Calu3 (cell line): ENCODE results near the gene TSC22D3. TPM values are rescaled to one million over a fixed set of nuclear protein-coding genes. Genes with fewer than 3 reads are reported as not detected.

Source experiments
- BruUV-seq: library from RNA; stranded (reverse); fragments of 400-500 nt; replicated peaks from 2 replicates; lab custom pipeline; 2021; lab: Mats Ljungman, UMichigan
- CTCF ChIA-PET: fragments of 300-600 bp; sonication (Branson Sonifier 250); formaldehyde crosslinking; loops from one replicate; lab custom pipeline; 2022; ENCODE audit warnings: antibody characterized with exemption; lab: Charles Lee
- DNase-seq: peaks from one replicate; pipeline ENCODE4 v3.0.0; 2022
- H3K27ac Mint-ChIP-seq: one replicate; pipeline ENCODE4 v1.8.0; 2022; ENCODE audit warnings: mixed read lengths; ENCODE audit not compliant: unreplicated experiment
- H3K27me3 Mint-ChIP-seq: one replicate; pipeline ENCODE4 v1.8.0; 2022; ENCODE audit warnings: mixed read lengths; ENCODE audit not compliant: unreplicated experiment
- H3K36me3 Mint-ChIP-seq: one replicate; pipeline ENCODE4 v1.8.0; 2022; ENCODE audit warnings: mild to moderate bottlenecking, moderate library complexity, mixed read lengths; ENCODE audit not compliant: insufficient read depth, unreplicated experiment
- H3K4me1 Mint-ChIP-seq: one replicate; pipeline ENCODE4 v1.8.0; 2022; ENCODE audit warnings: mild to moderate bottlenecking, low read depth, mixed read lengths; ENCODE audit not compliant: unreplicated experiment
- H3K4me3 Mint-ChIP-seq: one replicate; pipeline ENCODE4 v1.8.0; 2022; ENCODE audit warnings: mild to moderate bottlenecking, low read depth, moderate library complexity, mixed read lengths; ENCODE audit not compliant: unreplicated experiment
- H3K9me3 Mint-ChIP-seq: one replicate; pipeline ENCODE4 v1.8.0; 2022; ENCODE audit warnings: low read depth, mixed read lengths; ENCODE audit not compliant: unreplicated experiment
- CTCF ChIP-seq: fragments of 200-600 bp; IDR thresholded peaks from one replicate; pipeline ENCODE4 v1.8.0; 2022; ENCODE audit warnings: antibody characterized with exemption; ENCODE audit not compliant: unreplicated experiment
- intact Hi-C: fragments of 100-400 bp; cut with micrococcal nuclease; formaldehyde crosslinking; loops from one replicate; pipeline ENCODE4 v1.10.0; 2022; ENCODE audit not compliant: unreplicated experiment
- total RNA-seq: library from RNA; stranded (reverse); gene quantifications from 2 replicates; pipeline ENCODE4 v1.2.3, GENCODE V29; 2022

The TSC22D3 gene
- total RNA-seq, 1 experiment from 2014 or later = 48.3 TPM

GRCh38 chrX:107677501-107677901 lies 98.1 kb downstream of the TSC22D3 start:
- DNase-seq = no peak
- Mint-ChIP-seq H3K36me3 (peaks cover 30% of the 10 kb centered on the region), H3K4me1 (peaks cover 36% of the 10 kb centered on the region), H3K27me3 (no peaks in the 10 kb centered on the region), H3K4me3 (peak overlapping the region; percentile 92), H3K27ac (peak overlapping the region; percentile 92), H3K9me3 (no peaks in the 10 kb centered on the region)
- CTCF ChIA-PET = interaction anchor here (0.9 kb wide), 1 partner anchor 100 kb away, joined by 3 read pairs; the partner anchor contains the start of gene NCBP2L
- no peak for TF ChIP-seq CTCF
- BruUV-seq = no TSS peak
- intact Hi-C loops = loop anchor here (2.0 to 5.0 kb wide), 2 partner anchors 33 to 55 kb away; no protein-coding TSS in a partner anchor

- intact Hi-C loops = loop anchor here (2.0 to 5.0 kb wide), 2 partner anchors 34 to 56 kb away; no protein-coding TSS in a partner anchor
- Mint-ChIP-seq H3K27ac (peak overlapping the region; percentile 92), H3K4me3 (peak overlapping the region; percentile 92), H3K27me3 (no peaks in the 10 kb centered on the region), H3K9me3 (no peaks in the 10 kb centered on the region), H3K4me1 (peaks cover 36% of the 10 kb centered on the region), H3K36me3 (peaks cover 30% of the 10 kb centered on the region)
- DNase-seq = peak; percentile 90
- CTCF ChIA-PET = interaction anchor here (0.9 to 1.6 kb wide), 3 partner anchors 40 to 100 kb away, joined by 6 to 7 read pairs (median 7); partner anchors contain the start of genes NCBP2L and TSC22D3
- no peak for TF ChIP-seq CTCF
- BruUV-seq = no TSS peak
These were observed 98.8 kb downstream of the TSC22D3 start for GRCh38 chrX:107676559-107677378.

GRCh38 chrX:107675823-107676555 lies 99.6 kb downstream of the TSC22D3 start:
- TF ChIP-seq CTCF = no peak
- no peak for DNase-seq
- H3K27me3 Mint-ChIP-seq = no peaks in the 10 kb centered on the region
- CTCF ChIA-PET = interaction anchor here (0.9 to 1.6 kb wide), 3 partner anchors 41 to 101 kb away, joined by 6 to 7 read pairs (median 7); partner anchors contain the start of genes NCBP2L and TSC22D3
- H3K27ac Mint-ChIP-seq = peak overlapping the region; percentile 92
- peaks cover 36% of the 10 kb centered on the region for H3K4me1 Mint-ChIP-seq
- no peaks in the 10 kb centered on the region for H3K9me3 Mint-ChIP-seq
- H3K36me3 Mint-ChIP-seq = peaks cover 30% of the 10 kb centered on the region
- H3K4me3 Mint-ChIP-seq = peak overlapping the region; percentile 92
- BruUV-seq = TSS peak; percentile 49
- intact Hi-C loops = loop anchor here (2.0 to 5.0 kb wide), 2 partner anchors 35 to 56 kb away; no protein-coding TSS in a partner anchor

GRCh38 chrX:107675365-107675654 lies 100.3 kb downstream of the TSC22D3 start:
- H3K4me1 Mint-ChIP-seq = peaks cover 36% of the 10 kb centered on the region
- DNase-seq = no peak
- intact Hi-C loops = loop anchor here (5.0 kb wide), 1 partner anchor 57 kb away; no protein-coding TSS in a partner anchor
- H3K27me3 Mint-ChIP-seq = no peaks in the 10 kb centered on the region
- peak overlapping the region; percentile 92 for H3K27ac Mint-ChIP-seq
- H3K36me3 Mint-ChIP-seq = peaks cover 30% of the 10 kb centered on the region
- no TSS peak for BruUV-seq
- no peak for TF ChIP-seq CTCF
- CTCF ChIA-PET = interaction anchor here (3.2 kb wide), 1 partner anchor 101 kb away, joined by 51 read pairs; the partner anchor contains the start of genes NCBP2L and TSC22D3
- H3K9me3 Mint-ChIP-seq = no peaks in the 10 kb centered on the region
- H3K4me3 Mint-ChIP-seq = peak overlapping the region; percentile 92
